ENCODE measurements around the gene ZNHIT6. TPM values are rescaled to one million over a fixed set of nuclear protein-coding genes. Genes with fewer than 3 reads are reported as not detected.

ZNHIT6 gene
- total RNA-seq, 1 donor from 2014 or later, result 8.7 TPM

DNA sequence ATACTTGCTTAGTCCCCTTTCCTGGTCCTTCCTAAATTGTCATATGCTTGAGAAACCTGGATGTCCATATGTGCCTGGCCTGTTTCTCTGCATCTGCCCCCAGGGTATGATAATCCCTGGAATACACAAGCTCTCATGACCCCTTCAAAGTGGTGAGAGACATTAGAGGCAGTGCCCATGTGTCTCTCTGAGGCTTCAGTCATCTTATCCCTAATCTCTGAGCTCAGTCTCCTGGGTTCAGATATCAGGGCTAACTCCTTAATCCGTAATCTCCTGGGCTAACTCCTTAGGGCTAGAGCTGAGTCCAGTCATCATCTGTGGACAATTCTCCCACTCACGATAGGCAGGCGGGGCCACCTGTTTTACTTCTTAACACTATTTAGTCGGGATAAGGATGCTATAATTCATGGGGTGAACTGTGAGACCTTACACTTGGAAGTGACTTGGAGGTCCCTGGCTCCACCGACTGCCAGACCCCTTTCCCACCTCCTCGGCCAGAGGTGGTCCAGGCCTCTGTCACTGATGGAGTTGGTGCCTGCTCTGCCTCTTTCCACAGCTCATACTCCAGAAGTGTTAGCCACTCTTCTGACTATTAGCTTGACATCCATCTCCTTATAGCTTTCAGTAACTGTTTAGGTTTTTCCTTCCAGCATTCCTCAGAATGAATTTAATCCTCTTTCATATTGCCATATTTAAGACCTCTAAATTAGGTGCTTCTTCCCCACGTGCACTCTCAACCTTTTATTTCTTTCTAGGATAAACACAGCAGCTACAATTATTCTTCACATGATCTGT, 105.0 kb downstream of the ZNHIT6 start:
- DNase-seq, result no peak
- Histone ChIP-seq H3K9me3 (replicated peaks) (peaks cover 5% of the 10 kb centered on the region), H3K4me1 (no peaks in the 10 kb centered on the region), H3K36me3 (no peaks in the 10 kb centered on the region), H3K4me3 (no peak overlapping the region), H3K27ac (replicated peaks) (no peak overlapping the region), H3K27me3 (ENCODE audit: low read depth) (no peaks in the 10 kb centered on the region)
- intact Hi-C loops (cut with micrococcal nuclease), result no loop called here
- TF ChIP-seq, protein P1, sequence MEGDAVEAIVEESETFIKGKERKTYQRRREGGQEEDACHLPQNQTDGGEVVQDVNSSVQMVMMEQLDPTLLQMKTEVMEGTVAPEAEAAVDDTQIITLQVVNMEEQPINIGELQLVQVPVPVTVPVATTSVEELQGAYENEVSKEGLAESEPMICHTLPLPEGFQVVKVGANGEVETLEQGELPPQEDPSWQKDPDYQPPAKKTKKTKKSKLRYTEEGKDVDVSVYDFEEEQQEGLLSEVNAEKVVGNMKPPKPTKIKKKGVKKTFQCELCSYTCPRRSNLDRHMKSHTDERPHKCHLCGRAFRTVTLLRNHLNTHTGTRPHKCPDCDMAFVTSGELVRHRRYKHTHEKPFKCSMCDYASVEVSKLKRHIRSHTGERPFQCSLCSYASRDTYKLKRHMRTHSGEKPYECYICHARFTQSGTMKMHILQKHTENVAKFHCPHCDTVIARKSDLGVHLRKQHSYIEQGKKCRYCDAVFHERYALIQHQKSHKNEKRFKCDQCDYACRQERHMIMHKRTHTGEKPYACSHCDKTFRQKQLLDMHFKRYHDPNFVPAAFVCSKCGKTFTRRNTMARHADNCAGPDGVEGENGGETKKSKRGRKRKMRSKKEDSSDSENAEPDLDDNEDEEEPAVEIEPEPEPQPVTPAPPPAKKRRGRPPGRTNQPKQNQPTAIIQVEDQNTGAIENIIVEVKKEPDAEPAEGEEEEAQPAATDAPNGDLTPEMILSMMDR (IDR thresholded peaks at IDR 0.05; ENCODE audit: borderline replicate concordance), result no peak

DNA sequence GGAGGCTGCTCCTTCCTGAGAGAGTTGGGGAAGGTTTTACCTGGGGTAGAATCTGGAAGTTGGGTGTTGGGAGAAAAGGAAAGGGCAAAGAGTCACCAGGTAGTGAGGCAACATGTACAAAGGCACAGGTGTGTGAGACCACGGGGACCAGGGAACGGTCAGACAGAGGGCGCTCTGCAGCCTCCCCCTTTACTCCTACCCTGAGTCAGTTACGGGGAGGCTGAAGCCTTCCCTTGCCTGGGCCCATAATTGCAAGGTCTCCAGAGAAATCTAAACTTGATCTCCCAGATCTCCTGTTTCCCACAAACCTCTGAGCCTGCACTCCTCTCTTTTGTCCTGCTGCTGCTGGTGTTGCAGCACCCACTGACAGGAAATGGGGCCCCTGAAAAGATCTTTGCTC, 105.7 kb downstream of the ZNHIT6 start:
- TF ChIP-seq, protein P1 (IDR thresholded peaks at IDR 0.05; ENCODE audit: borderline replicate concordance), result no peak
- no peaks in the 10 kb centered on the region for H3K27me3 ChIP-seq (ENCODE audit: low read depth)
- no peak overlapping the region for H3K4me3 ChIP-seq
- H3K4me1 ChIP-seq, result no peaks in the 10 kb centered on the region
- DNase-seq, result no peak
- intact Hi-C loops (cut with micrococcal nuclease), result no loop called here
- H3K27ac ChIP-seq (replicated peaks), result no peak overlapping the region
- peaks cover 5% of the 10 kb centered on the region for H3K9me3 ChIP-seq (replicated peaks)
- no peaks in the 10 kb centered on the region for H3K36me3 ChIP-seq

DNA sequence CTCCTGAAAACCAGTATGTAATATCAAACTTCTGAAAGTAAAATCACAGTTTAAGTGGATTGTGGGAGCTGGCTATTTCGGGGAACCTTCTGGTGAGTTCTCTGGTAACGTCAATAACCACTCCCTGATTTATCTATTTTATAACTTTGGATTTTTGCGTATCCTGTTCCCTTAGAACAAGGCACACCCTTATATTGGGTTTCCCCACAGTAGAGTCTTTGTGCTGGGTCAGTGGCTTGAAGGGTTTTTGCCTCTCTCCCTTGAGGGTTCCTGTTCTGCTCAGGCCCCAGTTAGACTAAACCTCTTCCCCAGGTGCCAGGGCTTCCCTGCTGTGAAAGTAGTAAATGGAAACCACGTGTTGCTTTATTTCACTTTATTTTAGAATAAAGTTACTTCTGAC, 106.3 kb downstream of the ZNHIT6 start:
- Histone ChIP-seq H3K4me3 (no peak overlapping the region), H3K27ac (replicated peaks) (no peak overlapping the region), H3K4me1 (no peaks in the 10 kb centered on the region), H3K27me3 (ENCODE audit: low read depth) (no peaks in the 10 kb centered on the region), H3K36me3 (no peaks in the 10 kb centered on the region), H3K9me3 (replicated peaks) (peaks cover 5% of the 10 kb centered on the region)
- TF ChIP-seq, protein P1 (IDR thresholded peaks at IDR 0.05; ENCODE audit: borderline replicate concordance), result no peak
- intact Hi-C loops (cut with micrococcal nuclease), result no loop called here
- DNase-seq, result no peak

DNA sequence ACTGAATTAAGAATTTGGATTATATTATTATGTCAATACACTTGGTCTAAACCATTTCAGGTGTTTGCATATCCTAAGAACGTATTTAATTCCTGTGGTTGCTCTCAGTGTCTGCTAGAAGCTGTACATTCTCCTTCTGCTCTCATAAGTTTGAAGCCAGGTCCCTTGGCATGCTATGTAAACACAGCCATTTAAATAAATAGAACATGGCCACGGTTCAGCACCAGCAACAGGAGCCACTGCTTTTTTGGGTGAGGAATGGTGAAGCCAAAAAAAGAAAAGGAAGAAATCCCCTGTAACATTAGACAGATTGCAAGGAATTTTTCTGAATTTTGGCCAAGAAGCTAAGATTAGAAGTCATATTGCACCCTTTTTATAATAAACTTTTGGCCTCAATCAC, 108.6 kb downstream of the ZNHIT6 start:
- H3K27me3 ChIP-seq (ENCODE audit: low read depth), result no peaks in the 10 kb centered on the region
- H3K4me1 ChIP-seq, result no peaks in the 10 kb centered on the region
- no peaks in the 10 kb centered on the region for H3K36me3 ChIP-seq
- TF ChIP-seq, protein P1 (IDR thresholded peaks at IDR 0.05; ENCODE audit: borderline replicate concordance), result no peak
- no peak for DNase-seq
- intact Hi-C loops (cut with micrococcal nuclease), result no loop called here
- no peak overlapping the region for H3K27ac ChIP-seq (replicated peaks)
- H3K4me3 ChIP-seq, result no peak overlapping the region
- peaks cover 5% of the 10 kb centered on the region for H3K9me3 ChIP-seq (replicated peaks)

Other genes starting within 250 kb of the ZNHIT6 start
- 10.1 TPM for gene DDAH1, start 243.3 kb downstream of the ZNHIT6 start, total RNA-seq
- gene CCN1, start 127.7 kb downstream of the ZNHIT6 start, total RNA-seq, result 38.7 TPM